Endothelial cell of umbilical vein (primary cell): ENCODE measurements around the gene SMAD6. TPM values are rescaled to one million over a fixed set of nuclear protein-coding genes. Genes with fewer than 3 reads are reported as not detected.

Experiments
- BruUV-seq: library from RNA; stranded (reverse); fragments of 400-500 nt; replicated peaks from 2 replicates; lab custom pipeline; 2021; lab: Mats Ljungman, UMichigan
- CTCF ChIA-PET: fragments of 300-600, 350-600 bp; sonication (Branson Sonifier 250); formaldehyde crosslinking; loops from one replicate; lab custom pipeline; 2021; ENCODE audit warnings: antibody characterized with exemption, inconsistent platforms; lab: Charles Lee
- POLR2A ChIA-PET: fragments of 300-600, 350-600 bp; sonication (Branson Sonifier 250); formaldehyde crosslinking; loops from one replicate; lab custom pipeline; 2021; ENCODE audit warnings: antibody characterized with exemption, inconsistent platforms; lab: Charles Lee
- DNase-seq: peaks from one replicate; pipeline ENCODE4 v3.0.0-alpha.2; 2011; ENCODE audit warnings: low read depth, low spot score
- FAIRE-seq: peaks from 2 replicates; lab custom pipeline; 2011; peaks lifted over from hg19 to GRCh38; lab: Jason Lieb, UNC
- H2AFZ ChIP-seq: 2 replicates; pipeline ENCODE4 v1.6.0; 2012; ENCODE audit warnings: low read depth, low read length, control low read depth, inconsistent platforms
- H3K27ac ChIP-seq: 2 replicates; pipeline ENCODE4 v1.5.1; 2011; ENCODE audit warnings: low read depth, mild to moderate bottlenecking, control low read depth, low read length, moderate library complexity; ENCODE audit not compliant: insufficient read depth
- H3K27me3 ChIP-seq, 2 experiments: 2 replicates each; pipeline versions ENCODE4 v1.6.0 to v1.6.1; 2011; ENCODE audit warnings: low read length in 2 of 2, mixed read lengths in 1 of 2; ENCODE audit not compliant: control insufficient read depth in 2 of 2, insufficient read depth in 2 of 2
- H3K36me3 ChIP-seq, 2 experiments: 2 replicates in 1 of 2; 3 replicates in 1 of 2; pipeline ENCODE4 v1.5.1; 2011; ENCODE audit warnings: low read length in 2 of 2, mild to moderate bottlenecking in 1 of 2, moderate library complexity in 1 of 2; ENCODE audit not compliant: control insufficient read depth in 2 of 2, insufficient read depth in 2 of 2; ENCODE audit errors: extremely low read depth in 1 of 2
- H3K4me1 ChIP-seq: 3 replicates; pipeline ENCODE4 v1.5.1; 2011; ENCODE audit warnings: mild to moderate bottlenecking, low read length; ENCODE audit not compliant: control insufficient read depth, insufficient read depth; ENCODE audit errors: extremely low read depth
- H3K4me2 ChIP-seq: 2 replicates; pipeline ENCODE4 v1.6.1; 2011; ENCODE audit warnings: low read length, control low read depth, mixed read lengths; ENCODE audit not compliant: insufficient read depth
- H3K4me3 ChIP-seq, 3 experiments: fragments of 200-600 bp in 1 of 3; sonication (generic), shearing (Covaris generic) in 1 of 3; replicated peaks in 1 of 3; 2 replicates each; pipeline ENCODE4 v1.5.1; 2011 to 2016; ENCODE audit warnings: control low read depth in 3 of 3, low read length in 3 of 3, mild to moderate bottlenecking in 2 of 3, inconsistent platforms in 1 of 3, low read depth in 1 of 3, moderate library complexity in 1 of 3; ENCODE audit not compliant: insufficient read depth in 1 of 3
- H3K79me2 ChIP-seq: 2 replicates; pipeline ENCODE4 v1.6.0; 2012; ENCODE audit warnings: low read length, inconsistent platforms; ENCODE audit not compliant: control insufficient read depth, insufficient read depth
- H3K9ac ChIP-seq: replicated peaks from 2 replicates; pipeline ENCODE3; 2011; ENCODE audit warnings: low read length, control low read depth; ENCODE audit not compliant: insufficient read depth; ENCODE audit errors: extremely low read depth
- H3K9me1 ChIP-seq: replicated peaks from 3 replicates; pipeline ENCODE4 v1.6.0; 2011; ENCODE audit warnings: mild to moderate bottlenecking, low read length; ENCODE audit not compliant: control insufficient read depth, insufficient read depth; ENCODE audit errors: extremely low read depth
- H3K9me3 ChIP-seq: replicated peaks from 2 replicates; pipeline ENCODE4 v1.5.1; 2012; ENCODE audit warnings: low read length, inconsistent platforms; ENCODE audit not compliant: control insufficient read depth, insufficient read depth
- H4K20me1 ChIP-seq: replicated peaks from 2 replicates; pipeline ENCODE3; 2011; ENCODE audit warnings: mild to moderate bottlenecking, low read length; ENCODE audit not compliant: control insufficient read depth, insufficient read depth; ENCODE audit errors: extremely low read depth
- CTCF ChIP-seq, 2 donors: IDR thresholded peaks; 1 replicate in 1 of 2; 2 replicates in 1 of 2; pipeline ENCODE4 v1.5.1; 2011; ENCODE audit warnings: low read length in 2 of 2, mild to moderate bottlenecking in 2 of 2, moderate library complexity in 2 of 2, control low read depth in 1 of 2, inconsistent platforms in 1 of 2, low read depth in 1 of 2; ENCODE audit not compliant: insufficient read depth in 1 of 2; ENCODE audit errors: extremely low read depth in 1 of 2
- EZH2 ChIP-seq: IDR thresholded peaks from 2 replicates; pipeline ENCODE4 v1.6.1; 2012; ENCODE audit warnings: borderline replicate concordance, low read depth, mild to moderate bottlenecking, moderate library complexity, low read length, inconsistent platforms; ENCODE audit not compliant: severe bottlenecking
- FOS ChIP-seq: IDR thresholded peaks from 2 replicates; pipeline ENCODE4 v1.6.1; 2011; ENCODE audit warnings: mild to moderate bottlenecking, low read length, moderate library complexity, borderline replicate concordance; ENCODE audit not compliant: insufficient read depth
- GATA2 ChIP-seq: IDR thresholded peaks from 2 replicates; pipeline ENCODE4 v1.7.0; 2011; ENCODE audit warnings: low read depth, mild to moderate bottlenecking, moderate library complexity, mixed read lengths, low read length; ENCODE audit not compliant: insufficient read length, insufficient read depth
- JUN ChIP-seq: IDR thresholded peaks from 2 replicates; pipeline ENCODE4 v1.6.1; 2011; ENCODE audit warnings: borderline replicate concordance, low read depth; ENCODE audit not compliant: insufficient read length, insufficient read depth
- MAX ChIP-seq: IDR thresholded peaks from 2 replicates; pipeline ENCODE4 v1.6.1; 2011; ENCODE audit not compliant: insufficient read depth, insufficient read length
- MYC ChIP-seq: IDR thresholded peaks from one replicate; pipeline ENCODE4 v1.6.1; 2011; ENCODE audit warnings: mild to moderate bottlenecking, low read depth, low read length
- POLR2A ChIP-seq: IDR thresholded peaks from 2 replicates; pipeline ENCODE4 v1.6.1; 2012; ENCODE audit warnings: low read depth, mild to moderate bottlenecking, control low read depth, low read length
- POLR2AphosphoS5 ChIP-seq: IDR thresholded peaks from 2 replicates; pipeline ENCODE4 v1.6.1; 2012; ENCODE audit warnings: low read depth, mild to moderate bottlenecking, control low read depth, low read length, moderate library complexity; ENCODE audit not compliant: insufficient read depth
- dilution Hi-C: fragments of 300-500 bp; cut with MboI; formaldehyde crosslinking; loops from one replicate; pipeline ENCODE4 v1.15.0; 2019; ENCODE audit warnings: low sequenced_read_pairs; ENCODE audit not compliant: extremely low pct_ligation_motif_present
- intact Hi-C: fragments of 100-400 bp; cut with micrococcal nuclease; formaldehyde crosslinking; loops from one replicate; pipeline ENCODE4 v1.10.0; 2022
- polyA plus RNA-seq, 4 experiments: library from polyadenylated mRNA; depleted of rRNA in 3 of 4; stranded (reverse) in 3 of 4; unstranded in 1 of 4; fragments of >200 nt; gene quantifications; 2 replicates each; pipeline versions ENCODE4 v1.2.1 to v1.2.3, GENCODE V29; 2011 to 2012; ENCODE audit warnings: missing spikeins in 1 of 4
- total RNA-seq: library from RNA; stranded (reverse); gene quantifications from 2 replicates; pipeline ENCODE4 v1.2.3, GENCODE V29; 2021

The SMAD6 gene
- total and polyA plus RNA-seq, 2 donors (not counting 3 experiments of a cell fraction or from before 2014, with no cell fraction given) = 7.3 to 12.5 TPM

- Histone ChIP-seq H3K27ac (no peak overlapping the region), H3K9me3 (no peaks in the 10 kb centered on the region), H3K27me3 (no peaks in the 10 kb centered on the region), H4K20me1 (no peaks in the 10 kb centered on the region), H2AFZ (no peak overlapping the region), H3K4me1 (peaks cover 8% of the 10 kb centered on the region), H3K79me2 (no peaks in the 10 kb centered on the region), H3K36me3 (no peaks in the 10 kb centered on the region), H3K9me1 (no peaks in the 10 kb centered on the region), H3K4me2 (no peak overlapping the region), H3K9ac (no peak overlapping the region), H3K4me3 (no peak overlapping the region)
- no TSS peak for BruUV-seq
- POLR2A ChIA-PET = no interaction called here
- FAIRE-seq (no peak), DNase-seq (no peak)
- intact Hi-C loops (loop anchor here (5.0 kb wide), 1 partner anchor 596 kb away; no protein-coding TSS in a partner anchor), dilution Hi-C loops (no loop called here)
- TF ChIP-seq EZH2 (no peak), MYC (no peak), JUN (no peak), GATA2 (no peak), CTCF (IDR thresholded peaks at IDR 0.05; ENCODE audit: extremely low read depth in 1 of 2, insufficient read depth in 1 of 2, low read depth in 1 of 2, low read length in 2 of 2) (no peak), POLR2AphosphoS5 (no peak), MAX (no peak), FOS (no peak), POLR2A (no peak)
- CTCF ChIA-PET = no interaction called here
Observed at GRCh38 chr15:66826507-66826906, 124.5 kb downstream of the SMAD6 start.
